ENCODE data around the gene SIAH1. TPM values are rescaled to one million over a fixed set of nuclear protein-coding genes. Genes with fewer than 3 reads are reported as not detected.

The SIAH1 gene
- total and polyA plus RNA-seq, 9 of the 15 experiments (the other 6 are each of a cell fraction or from before 2014, with no cell fraction given) = 4.1 to 14.3 (median 12.5) TPM

DNA sequence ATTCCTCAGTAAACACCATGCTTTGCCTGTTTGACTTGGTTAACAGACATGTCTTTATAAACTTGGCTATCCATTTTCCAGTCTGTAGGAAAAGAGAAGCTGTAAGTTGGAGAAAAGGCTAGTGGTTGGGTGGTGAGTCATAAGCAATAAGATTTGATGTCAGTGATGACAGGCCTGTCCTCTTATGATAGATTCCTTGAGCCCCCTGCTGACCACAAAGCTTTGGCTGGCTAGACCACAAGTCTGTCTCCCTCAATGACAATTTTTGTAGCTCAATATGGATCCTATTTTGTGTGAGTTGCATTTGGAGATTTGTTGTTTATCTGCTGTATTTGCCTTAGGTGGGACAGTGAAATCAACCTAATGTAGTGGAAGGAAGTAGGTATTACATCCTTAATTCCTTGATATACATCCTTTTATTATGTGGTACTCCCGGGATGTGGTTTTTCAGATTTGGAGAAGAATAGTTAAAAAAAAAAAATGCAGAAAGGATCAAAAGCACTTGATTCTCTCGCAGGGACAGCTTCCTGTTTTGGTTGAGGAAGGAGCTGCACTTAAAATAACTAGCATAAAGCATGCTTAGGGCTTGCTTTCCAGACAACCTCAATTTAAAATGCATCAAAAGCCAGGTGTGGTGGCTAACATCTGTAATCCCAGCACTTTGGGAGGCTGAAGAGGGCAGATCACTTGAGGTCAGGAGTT is 67.4 kb downstream of the SIAH1 start (continued):
- TF ChIP-seq NEUROD1 (IDR thresholded peaks at IDR 0.05; ENCODE audit: borderline replicate concordance, low read depth, low read length, partially characterized antibody) (no peak), EZH2 (IDR thresholded peaks at IDR 0.05; ENCODE audit: borderline replicate concordance, low read depth, low read length) (no peak), ZNF583 (CRISPR knock-in tag; IDR thresholded peaks at IDR 0.05) (no peak), RBBP5 (IDR thresholded peaks at IDR 0.05; ENCODE audit: borderline replicate concordance, insufficient read depth, low read length, poor library complexity, severe bottlenecking) (no peak), GABPB1 (CRISPR knock-in tag; IDR thresholded peaks at IDR 0.05) (no peak), TRIM24 (IDR thresholded peaks at IDR 0.05) (no peak), MEF2A (IDR thresholded peaks at IDR 0.05; ENCODE audit: control insufficient read depth, low read depth, low read length) (no peak), GATAD2A (IDR thresholded peaks at IDR 0.05) (no peak), PRMT5 (CRISPR knock-in tag; IDR thresholded peaks at IDR 0.05) (no peak), ZNF174 (CRISPR knock-in tag; IDR thresholded peaks at IDR 0.05) (no peak), TSC22D4 (tag; IDR thresholded peaks at IDR 0.05) (no peak), CTBP1 (IDR thresholded peaks at IDR 0.05; ENCODE audit: borderline replicate concordance) (no peak)
- TF ChIP-seq, protein P1, sequence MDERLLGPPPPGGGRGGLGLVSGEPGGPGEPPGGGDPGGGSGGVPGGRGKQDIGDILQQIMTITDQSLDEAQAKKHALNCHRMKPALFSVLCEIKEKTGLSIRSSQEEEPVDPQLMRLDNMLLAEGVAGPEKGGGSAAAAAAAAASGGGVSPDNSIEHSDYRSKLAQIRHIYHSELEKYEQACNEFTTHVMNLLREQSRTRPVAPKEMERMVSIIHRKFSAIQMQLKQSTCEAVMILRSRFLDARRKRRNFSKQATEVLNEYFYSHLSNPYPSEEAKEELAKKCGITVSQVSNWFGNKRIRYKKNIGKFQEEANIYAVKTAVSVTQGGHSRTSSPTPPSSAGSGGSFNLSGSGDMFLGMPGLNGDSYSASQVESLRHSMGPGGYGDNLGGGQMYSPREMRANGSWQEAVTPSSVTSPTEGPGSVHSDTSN (CRISPR knock-in tag; IDR thresholded peaks at IDR 0.05; ENCODE audit: low read depth) = peak; percentile 36; the same call in 1 of the 2 replicates
- TF ChIP-seq, protein P1 (tag; conservative IDR thresholded peaks at IDR 0.05; ENCODE audit: low read depth) = peak; percentile 92
- TF ChIP-seq, protein P2, sequence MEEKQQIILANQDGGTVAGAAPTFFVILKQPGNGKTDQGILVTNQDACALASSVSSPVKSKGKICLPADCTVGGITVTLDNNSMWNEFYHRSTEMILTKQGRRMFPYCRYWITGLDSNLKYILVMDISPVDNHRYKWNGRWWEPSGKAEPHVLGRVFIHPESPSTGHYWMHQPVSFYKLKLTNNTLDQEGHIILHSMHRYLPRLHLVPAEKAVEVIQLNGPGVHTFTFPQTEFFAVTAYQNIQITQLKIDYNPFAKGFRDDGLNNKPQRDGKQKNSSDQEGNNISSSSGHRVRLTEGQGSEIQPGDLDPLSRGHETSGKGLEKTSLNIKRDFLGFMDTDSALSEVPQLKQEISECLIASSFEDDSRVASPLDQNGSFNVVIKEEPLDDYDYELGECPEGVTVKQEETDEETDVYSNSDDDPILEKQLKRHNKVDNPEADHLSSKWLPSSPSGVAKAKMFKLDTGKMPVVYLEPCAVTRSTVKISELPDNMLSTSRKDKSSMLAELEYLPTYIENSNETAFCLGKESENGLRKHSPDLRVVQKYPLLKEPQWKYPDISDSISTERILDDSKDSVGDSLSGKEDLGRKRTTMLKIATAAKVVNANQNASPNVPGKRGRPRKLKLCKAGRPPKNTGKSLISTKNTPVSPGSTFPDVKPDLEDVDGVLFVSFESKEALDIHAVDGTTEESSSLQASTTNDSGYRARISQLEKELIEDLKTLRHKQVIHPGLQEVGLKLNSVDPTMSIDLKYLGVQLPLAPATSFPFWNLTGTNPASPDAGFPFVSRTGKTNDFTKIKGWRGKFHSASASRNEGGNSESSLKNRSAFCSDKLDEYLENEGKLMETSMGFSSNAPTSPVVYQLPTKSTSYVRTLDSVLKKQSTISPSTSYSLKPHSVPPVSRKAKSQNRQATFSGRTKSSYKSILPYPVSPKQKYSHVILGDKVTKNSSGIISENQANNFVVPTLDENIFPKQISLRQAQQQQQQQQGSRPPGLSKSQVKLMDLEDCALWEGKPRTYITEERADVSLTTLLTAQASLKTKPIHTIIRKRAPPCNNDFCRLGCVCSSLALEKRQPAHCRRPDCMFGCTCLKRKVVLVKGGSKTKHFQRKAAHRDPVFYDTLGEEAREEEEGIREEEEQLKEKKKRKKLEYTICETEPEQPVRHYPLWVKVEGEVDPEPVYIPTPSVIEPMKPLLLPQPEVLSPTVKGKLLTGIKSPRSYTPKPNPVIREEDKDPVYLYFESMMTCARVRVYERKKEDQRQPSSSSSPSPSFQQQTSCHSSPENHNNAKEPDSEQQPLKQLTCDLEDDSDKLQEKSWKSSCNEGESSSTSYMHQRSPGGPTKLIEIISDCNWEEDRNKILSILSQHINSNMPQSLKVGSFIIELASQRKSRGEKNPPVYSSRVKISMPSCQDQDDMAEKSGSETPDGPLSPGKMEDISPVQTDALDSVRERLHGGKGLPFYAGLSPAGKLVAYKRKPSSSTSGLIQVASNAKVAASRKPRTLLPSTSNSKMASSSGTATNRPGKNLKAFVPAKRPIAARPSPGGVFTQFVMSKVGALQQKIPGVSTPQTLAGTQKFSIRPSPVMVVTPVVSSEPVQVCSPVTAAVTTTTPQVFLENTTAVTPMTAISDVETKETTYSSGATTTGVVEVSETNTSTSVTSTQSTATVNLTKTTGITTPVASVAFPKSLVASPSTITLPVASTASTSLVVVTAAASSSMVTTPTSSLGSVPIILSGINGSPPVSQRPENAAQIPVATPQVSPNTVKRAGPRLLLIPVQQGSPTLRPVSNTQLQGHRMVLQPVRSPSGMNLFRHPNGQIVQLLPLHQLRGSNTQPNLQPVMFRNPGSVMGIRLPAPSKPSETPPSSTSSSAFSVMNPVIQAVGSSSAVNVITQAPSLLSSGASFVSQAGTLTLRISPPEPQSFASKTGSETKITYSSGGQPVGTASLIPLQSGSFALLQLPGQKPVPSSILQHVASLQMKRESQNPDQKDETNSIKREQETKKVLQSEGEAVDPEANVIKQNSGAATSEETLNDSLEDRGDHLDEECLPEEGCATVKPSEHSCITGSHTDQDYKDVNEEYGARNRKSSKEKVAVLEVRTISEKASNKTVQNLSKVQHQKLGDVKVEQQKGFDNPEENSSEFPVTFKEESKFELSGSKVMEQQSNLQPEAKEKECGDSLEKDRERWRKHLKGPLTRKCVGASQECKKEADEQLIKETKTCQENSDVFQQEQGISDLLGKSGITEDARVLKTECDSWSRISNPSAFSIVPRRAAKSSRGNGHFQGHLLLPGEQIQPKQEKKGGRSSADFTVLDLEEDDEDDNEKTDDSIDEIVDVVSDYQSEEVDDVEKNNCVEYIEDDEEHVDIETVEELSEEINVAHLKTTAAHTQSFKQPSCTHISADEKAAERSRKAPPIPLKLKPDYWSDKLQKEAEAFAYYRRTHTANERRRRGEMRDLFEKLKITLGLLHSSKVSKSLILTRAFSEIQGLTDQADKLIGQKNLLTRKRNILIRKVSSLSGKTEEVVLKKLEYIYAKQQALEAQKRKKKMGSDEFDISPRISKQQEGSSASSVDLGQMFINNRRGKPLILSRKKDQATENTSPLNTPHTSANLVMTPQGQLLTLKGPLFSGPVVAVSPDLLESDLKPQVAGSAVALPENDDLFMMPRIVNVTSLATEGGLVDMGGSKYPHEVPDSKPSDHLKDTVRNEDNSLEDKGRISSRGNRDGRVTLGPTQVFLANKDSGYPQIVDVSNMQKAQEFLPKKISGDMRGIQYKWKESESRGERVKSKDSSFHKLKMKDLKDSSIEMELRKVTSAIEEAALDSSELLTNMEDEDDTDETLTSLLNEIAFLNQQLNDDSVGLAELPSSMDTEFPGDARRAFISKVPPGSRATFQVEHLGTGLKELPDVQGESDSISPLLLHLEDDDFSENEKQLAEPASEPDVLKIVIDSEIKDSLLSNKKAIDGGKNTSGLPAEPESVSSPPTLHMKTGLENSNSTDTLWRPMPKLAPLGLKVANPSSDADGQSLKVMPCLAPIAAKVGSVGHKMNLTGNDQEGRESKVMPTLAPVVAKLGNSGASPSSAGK (IDR thresholded peaks at IDR 0.05) = no peak

All from K562 (cell line).